Breast epithelium (tissue), 3 donors: Measurements from ENCODE around the gene PRODH2.

ENCODE experiments used
- POLR2A ChIP-seq: fragments of 450-650 bp; IDR thresholded peaks from one replicate; pipeline ENCODE4 v1.6.1; 2016; ENCODE audit warnings: antibody characterized with exemption, mild to moderate bottlenecking, moderate library complexity
- POLR2AphosphoS5 ChIP-seq, 3 donors: sonication (generic); formaldehyde crosslinking; IDR thresholded peaks; one replicate each; pipeline ENCODE4 v1.6.1; 2017; ENCODE audit warnings: antibody characterized with exemption in 3 of 3
- TF ChIP-seq, protein P1 (sequence below), 3 donors: fragments of 450-650 bp; IDR thresholded peaks; one replicate each; pipeline ENCODE4 v1.5.1; 2016 to 2017; ENCODE audit warnings: antibody characterized with exemption in 3 of 3, mild to moderate bottlenecking in 3 of 3, moderate library complexity in 3 of 3

DNA sequence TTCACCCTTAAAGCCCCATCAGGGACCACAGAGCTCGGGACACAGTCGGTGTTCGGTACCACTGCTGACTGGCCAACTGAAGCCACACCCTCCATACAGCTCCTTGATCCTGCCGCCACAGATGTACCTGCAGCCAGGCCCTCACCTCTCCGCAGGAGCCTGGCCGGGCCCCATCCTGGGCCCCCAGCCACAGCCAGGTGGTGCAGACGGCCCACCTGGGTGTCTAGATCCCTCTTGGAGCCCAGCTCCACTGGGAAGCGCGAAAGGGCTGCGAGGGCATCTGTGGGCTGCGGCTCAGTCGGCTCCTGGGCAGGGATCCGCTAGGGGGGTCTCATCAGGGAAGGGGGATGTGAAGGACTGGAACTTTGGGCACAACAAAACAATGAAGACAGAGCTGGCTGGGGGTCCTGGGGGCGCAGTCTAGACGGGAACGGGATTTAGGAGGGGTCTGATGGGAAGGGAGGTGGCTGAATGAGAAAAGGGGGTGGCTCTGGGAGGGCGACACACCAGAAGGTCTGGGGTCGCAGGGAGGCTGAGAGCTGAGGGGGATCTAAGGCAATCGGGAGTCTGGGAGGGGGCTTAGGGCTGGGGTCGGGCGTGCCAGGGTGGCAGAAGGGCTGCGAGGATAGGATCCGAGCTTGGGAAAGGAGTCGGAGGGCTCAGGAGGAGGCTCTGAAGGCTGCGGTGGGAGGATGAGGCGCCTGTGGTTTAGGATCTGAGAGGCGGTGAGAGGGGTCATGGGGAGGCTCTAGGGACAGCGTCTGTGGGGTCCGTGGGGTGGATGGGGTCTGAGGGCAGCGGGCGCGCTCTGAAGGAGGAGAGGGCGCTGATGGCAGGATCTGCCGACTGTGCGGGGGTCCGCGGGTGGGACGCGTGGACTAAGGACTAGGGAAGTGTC, 15.8 kb downstream of the PRODH2 start:
- TF ChIP-seq, protein P1, sequence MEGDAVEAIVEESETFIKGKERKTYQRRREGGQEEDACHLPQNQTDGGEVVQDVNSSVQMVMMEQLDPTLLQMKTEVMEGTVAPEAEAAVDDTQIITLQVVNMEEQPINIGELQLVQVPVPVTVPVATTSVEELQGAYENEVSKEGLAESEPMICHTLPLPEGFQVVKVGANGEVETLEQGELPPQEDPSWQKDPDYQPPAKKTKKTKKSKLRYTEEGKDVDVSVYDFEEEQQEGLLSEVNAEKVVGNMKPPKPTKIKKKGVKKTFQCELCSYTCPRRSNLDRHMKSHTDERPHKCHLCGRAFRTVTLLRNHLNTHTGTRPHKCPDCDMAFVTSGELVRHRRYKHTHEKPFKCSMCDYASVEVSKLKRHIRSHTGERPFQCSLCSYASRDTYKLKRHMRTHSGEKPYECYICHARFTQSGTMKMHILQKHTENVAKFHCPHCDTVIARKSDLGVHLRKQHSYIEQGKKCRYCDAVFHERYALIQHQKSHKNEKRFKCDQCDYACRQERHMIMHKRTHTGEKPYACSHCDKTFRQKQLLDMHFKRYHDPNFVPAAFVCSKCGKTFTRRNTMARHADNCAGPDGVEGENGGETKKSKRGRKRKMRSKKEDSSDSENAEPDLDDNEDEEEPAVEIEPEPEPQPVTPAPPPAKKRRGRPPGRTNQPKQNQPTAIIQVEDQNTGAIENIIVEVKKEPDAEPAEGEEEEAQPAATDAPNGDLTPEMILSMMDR (IDR thresholded peaks at IDR 0.05), result no peak
- TF ChIP-seq POLR2A, result no peak
- TF ChIP-seq POLR2AphosphoS5 (IDR thresholded peaks at IDR 0.05), result no peak
